Inflammatory macrophage (primary cell): ENCODE data around the gene DEPDC4.

Source experiments
- DNase-seq, 2 donors: peaks; one replicate each; pipeline ENCODE4 v3.0.0-alpha.2; 2020 to 2022

The DEPDC4 gene

DNA sequence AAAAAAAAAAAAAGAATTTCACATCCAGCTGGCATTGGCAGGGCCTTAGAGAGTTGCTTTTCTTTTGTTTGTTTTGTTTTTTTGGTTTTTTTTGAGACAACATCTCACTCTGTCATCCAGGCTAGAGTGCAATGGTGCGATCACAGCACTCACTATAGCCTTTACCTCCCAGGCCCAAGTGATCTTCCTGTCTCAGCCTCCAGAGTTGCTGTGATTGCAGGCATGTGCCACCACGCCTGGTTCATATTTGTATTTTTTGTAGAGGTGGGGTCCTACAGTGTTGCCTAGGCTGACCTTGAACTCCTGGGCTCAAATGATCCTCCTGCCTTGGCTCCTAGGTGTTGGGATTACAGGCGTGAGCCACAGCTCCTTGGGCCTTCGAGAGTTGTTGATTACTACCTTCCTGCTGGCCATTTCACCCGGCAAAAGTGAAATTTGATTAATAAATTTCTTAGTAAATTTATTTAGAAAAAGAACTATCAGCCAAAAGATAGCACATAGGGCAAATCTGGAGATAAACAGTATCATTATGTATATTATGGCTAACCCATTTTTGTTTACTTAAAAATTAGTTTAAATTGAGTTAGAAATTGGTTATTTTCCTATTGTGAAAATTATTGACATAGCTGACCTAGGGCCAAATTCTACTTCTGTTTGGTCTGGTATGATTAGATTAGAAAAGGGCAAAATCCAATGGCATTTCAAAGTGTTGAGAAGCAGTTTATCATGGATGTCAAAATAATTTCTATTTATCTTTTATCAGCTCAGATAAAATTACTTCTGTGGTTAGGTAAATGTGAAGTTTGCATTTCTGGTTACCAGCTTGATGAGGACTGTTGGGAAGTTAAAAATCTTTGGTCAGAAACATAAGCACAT, 53.6 kb downstream of the DEPDC4 start:
- no peak for DNase-seq

DNA sequence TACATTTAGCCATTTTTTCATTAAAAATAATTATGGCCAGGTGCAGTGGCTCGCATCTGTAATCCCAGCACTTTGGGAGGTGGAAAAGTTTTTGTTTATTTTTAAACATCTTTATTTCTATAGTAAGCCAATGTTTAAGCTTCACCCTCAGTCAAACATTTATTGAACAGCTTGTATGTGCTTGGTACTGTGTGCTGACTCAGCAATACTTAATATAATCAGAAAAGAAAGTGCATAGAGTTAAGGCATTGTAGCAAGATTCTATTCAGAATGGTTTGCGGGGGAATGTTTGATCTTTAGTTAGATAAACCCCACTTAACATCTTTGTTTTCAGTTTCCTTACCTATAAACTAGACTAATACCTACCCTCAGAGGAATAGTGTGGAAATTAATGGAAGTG, 55.2 kb downstream of the DEPDC4 start:
- no peak for DNase-seq

DNA sequence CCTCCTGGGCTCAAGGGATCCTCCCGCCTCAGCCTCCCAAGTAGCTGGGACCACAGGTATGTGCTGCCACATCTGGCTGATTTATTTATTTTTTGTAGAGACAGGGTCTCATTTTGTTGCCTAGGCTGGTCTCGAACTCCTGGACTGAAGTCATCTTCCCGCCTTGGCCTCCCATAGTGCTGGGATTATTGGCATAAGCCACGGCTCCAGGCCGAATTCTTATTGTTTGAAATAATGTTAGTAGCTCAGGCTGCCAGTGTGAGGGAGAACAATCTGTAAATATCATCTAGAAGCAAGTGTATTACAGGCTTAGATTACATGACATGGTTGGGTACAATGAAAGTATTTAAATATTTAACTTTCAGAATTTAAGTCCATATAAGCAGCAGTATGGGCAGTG, 58.0 kb downstream of the DEPDC4 start:
- no peak for DNase-seq

DNA sequence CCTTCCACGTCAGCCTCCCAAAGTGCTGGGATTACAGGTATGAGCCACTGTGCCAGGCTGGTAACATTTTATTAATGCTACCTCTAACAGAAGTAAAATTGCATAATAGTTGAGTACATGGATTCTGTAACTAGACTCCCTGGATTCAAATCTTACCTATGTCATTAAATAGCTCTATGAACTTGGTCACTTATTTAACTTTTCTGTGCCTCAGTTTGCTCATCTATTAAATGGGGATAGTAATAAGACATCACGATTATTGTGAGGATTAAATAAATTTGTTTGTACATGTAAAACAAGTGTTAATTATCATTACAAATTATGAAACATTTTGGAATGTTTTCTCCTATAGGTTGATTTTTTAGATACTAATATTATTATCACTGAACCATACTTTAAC, 59.6 kb downstream of the DEPDC4 start:
- DNase-seq, result no peak

DNA sequence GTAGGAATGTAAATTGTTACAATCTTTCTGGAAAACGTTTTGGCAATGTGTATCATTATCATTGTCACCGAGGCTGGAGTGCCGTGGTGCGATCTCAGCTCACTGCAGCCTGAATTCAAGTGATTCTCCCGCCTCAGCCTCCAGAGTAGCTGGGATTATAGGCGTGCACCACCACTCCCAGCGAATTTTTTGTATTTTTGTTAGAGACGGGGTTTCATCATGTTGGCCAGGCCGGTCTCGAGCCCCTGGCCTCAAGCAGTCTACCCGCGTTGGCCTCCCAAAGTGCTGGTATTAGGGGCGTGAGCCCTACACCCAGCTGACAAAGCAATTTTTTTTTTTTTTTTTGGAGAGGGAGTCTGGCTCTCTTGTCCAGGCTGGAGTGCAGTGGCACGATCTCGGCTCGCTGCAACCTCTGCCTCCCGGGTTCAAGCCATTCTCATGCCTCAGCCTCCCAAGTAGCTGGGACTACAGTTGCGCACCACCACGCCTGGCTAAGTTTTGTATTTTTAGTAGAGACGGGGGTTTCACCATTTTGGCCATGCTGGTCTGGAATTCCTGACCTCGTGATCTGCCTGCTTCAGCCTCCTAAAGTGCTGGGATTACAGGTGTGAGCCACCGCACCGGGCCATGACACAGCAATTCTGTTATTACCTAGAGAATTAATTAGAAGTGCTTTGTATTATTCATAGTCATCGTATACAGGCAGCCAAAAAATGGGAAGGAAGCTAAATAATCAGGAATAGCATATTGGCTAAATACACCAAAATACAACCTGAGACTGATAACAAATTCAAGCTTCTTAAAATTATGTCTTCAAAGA, 65.1 kb downstream of the DEPDC4 start:
- no peak for DNase-seq

DNA sequence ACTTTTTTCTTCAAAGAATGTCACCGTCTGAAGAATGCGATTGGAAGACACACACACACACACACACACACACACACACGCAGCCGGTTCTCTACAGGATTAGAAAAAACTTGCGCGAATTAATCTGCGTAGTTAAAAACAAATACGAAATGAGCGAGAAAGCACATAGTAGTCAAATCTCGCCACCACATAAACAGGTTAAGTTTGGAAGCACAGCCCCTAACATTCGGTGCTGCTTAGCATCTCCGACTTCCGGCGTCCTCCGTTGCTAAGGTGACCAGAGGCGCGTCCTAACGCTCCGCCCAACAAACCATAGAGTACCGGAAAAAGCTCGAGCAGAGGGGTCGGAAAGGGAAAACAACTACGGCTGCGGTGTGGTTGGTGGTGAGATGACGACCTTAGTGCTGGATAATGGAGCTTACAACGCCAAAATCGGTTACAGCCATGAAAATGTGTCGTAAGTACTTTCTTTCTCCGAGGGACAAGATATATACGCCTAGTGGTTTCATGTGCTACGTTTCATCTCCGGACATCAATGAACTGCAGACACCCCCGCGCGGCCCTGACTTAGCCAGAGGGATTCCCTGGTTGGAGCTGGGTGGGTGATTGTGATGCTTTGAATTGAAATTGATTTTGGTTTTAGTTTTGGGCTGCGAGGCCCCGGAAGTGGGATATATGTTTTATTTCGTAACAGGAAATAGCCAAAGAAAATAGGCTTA, 66.3 kb downstream of the DEPDC4 start, which contains the start of gene ACTR6:
Gene ACTR6 (plus strand): TSS at position 353 of the 719 bp plus-strand sequence. CDS start 37 bp downstream, at position 390.
- DNase-seq, result peak; percentile 96

DNA sequence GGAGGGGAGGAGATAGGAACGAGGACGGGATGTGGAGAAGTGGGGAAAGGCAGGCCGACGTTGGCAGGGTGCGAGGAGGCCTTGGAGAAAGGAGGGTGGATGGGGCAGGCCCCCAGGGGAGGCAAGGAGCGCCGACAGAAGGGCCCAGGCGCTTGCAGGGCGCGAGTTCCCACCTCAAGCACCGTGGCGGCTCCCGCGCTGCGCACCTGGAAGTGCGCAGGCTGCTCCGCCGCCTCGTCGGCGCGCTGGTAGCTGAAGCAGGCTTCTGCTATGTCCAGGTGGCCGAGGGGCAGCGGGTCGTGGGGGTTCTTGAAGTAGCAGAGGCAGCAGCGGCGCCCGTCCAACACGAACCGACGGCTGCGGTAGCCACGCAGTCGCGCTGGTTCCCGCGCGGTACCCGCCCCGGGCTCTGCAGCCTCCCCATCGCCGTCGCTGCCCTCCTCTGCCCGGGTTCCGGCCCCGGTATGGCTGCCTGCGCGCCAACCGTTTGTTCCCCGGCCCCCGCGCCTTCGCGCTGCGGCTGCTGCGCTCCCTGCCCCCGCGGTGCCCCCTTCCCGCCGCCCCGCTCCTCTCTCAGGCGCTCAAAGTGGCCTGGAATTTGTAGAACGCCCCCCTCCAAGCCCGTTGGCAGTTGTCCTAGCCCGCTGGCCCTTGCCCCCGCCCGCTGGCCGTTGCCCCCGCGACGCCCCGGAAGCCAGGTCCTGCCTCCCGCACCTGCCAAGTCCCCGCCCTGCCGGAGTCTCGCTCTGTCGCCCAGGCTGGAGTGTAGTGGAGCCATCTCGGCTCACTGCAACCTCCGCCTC, 67.3 kb downstream of the DEPDC4 start:
- DNase-seq, result peak; percentile 3 to 37

DNA sequence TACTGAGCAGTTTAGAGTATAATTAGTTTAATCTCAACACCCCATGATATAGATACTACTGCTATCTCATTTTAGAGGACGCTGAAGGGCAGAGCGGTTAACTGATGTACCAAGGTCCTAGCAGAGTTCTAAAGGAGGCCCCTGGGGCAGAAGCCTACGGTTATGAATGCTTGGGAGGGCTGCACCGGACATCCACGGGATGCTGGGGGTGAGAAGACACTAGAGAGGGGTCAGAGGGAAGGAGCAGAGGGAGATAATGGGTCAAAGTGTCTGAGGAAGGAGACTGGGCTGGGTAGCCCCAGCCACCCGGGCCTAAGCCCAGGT, 67.9 kb downstream of the DEPDC4 start:
- DNase-seq, result no peak

DNA sequence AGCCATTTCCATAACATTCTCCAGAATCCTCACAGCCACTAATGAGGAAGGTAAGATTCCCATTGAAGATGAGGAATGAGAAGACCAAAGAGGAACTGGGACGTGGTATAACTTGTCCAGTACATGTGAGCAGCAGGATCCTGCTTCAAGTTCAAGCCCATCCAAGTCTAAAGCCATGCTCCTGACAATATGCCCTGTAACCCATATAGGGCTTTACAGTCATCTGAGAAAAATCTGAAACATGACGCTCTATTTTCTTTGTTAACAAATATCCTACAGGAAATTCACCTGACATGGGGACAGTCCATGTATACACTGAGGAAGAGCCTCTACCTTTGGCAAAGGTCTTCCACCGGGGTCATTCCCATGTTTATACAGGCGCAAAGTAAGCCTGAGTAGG, 69.4 kb downstream of the DEPDC4 start:
- DNase-seq, result no peak

DNA sequence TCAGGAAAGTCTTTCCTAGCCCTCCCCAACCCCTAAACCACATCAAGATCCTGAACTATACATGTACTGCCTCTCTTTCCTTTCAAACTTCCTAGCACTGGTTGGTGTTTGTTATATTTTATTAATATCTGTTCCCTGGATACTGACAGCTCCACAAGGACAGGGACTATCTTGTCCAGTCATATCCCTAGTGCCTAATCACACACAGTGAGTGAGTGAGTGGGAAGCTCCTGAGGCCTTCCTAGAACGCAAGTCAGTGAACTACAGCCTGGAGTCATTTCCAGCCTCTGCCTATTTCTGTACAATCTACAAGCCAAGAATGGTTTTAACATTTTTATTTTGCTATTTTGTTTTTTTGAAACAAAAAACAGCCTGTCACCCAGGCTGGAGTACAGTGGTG, 73.8 kb downstream of the DEPDC4 start:
- no peak for DNase-seq
